Stimulated activated CD8-positive, alpha-beta memory T cell treated with anti-CD3 and anti-CD28 coated beads, Interleukin-12 subunit alpha, Interleukin-12 subunit beta, amount 100 ng/mL, for 24 hours (primary cell): ENCODE results near the gene RGSL1.

Experiments used
- DNase-seq: peaks from one replicate; pipeline ENCODE4 v3.0.0-alpha.2; 2020; ENCODE audit errors: extremely low read depth

RGSL1 gene

GRCh38 chr1:182588500-182589396 is 138.8 kb downstream of the RGSL1 start, which contains the start of gene RNASEL:
Gene RNASEL, minus strand, starts transcription at chr1:182589256. Its CDS starts 2,450 bp downstream, at chr1:182586806.
- peak; percentile 15 for DNase-seq

GRCh38 chr1:182589520-182589919 is 139.6 kb downstream of the RGSL1 start:
- no peak for DNase-seq

GRCh38 chr1:182589931-182590330 is 140.0 kb downstream of the RGSL1 start:
- DNase-seq: no peak

- peak; percentile 23 for DNase-seq
Measured at GRCh38 chr1:182595641-182596240, 145.8 kb downstream of the RGSL1 start.

- no peak for DNase-seq
Measured at GRCh38 chr1:182596934-182597333, 147.0 kb downstream of the RGSL1 start.

- no peak for DNase-seq
Measured at GRCh38 chr1:182598296-182598695, 148.3 kb downstream of the RGSL1 start.

GRCh38 chr1:182599339-182599738 is 149.4 kb downstream of the RGSL1 start:
- DNase-seq: no peak

GRCh38 chr1:182600036-182600713 is 150.2 kb downstream of the RGSL1 start:
- DNase-seq: no peak

- DNase-seq: no peak
Measured at GRCh38 chr1:182600745-182601415, 150.9 kb downstream of the RGSL1 start.

GRCh38 chr1:182601416-182601786 is 151.5 kb downstream of the RGSL1 start:
- peak; percentile 21 for DNase-seq

GRCh38 chr1:182601913-182602312 is 152.0 kb downstream of the RGSL1 start:
- DNase-seq: no peak

GRCh38 chr1:182602935-182603645 is 153.1 kb downstream of the RGSL1 start:
- DNase-seq: no peak

- DNase-seq: no peak
Measured at GRCh38 chr1:182603646-182604174, 153.8 kb downstream of the RGSL1 start.

- DNase-seq: peak; percentile 87
Measured at GRCh38 chr1:182604175-182605164, 154.5 kb downstream of the RGSL1 start, which contains the start of gene RGS16. Gene RGS16, minus strand, starts transcription at chr1:182604389. Its CDS starts 130 bp downstream, at chr1:182604259.

- DNase-seq: no peak
Measured at GRCh38 chr1:182607566-182607965, 157.6 kb downstream of the RGSL1 start.

GRCh38 chr1:182608236-182608635 is 158.3 kb downstream of the RGSL1 start:
- no peak for DNase-seq

- DNase-seq: no peak
Measured at GRCh38 chr1:182608845-182609610, 159.1 kb downstream of the RGSL1 start.
